OCI-LY3 (cell line): ENCODE measurements around the gene RWDD4.
"Not testable (repeated sequence)": the region's sequence is repeated elsewhere in the genome, so short reads cannot be mapped to it uniquely, and the experiment has no call there.

Experiments
- H2AFZ ChIP-seq: fragments of 200-600, 300-600 bp; shearing (Covaris generic); 2 replicates; pipeline ENCODE4 v1.6.0; 2014; ENCODE audit warnings: antibody characterized with exemption, low read depth, low read length
- H3K27ac ChIP-seq: fragments of 200-600, 300-600 bp; sonication (generic); 2 replicates; pipeline ENCODE4 v1.5.1; 2014; ENCODE audit warnings: mild to moderate bottlenecking, low read length, moderate library complexity, mixed read lengths
- H3K27me3 ChIP-seq: fragments of 200-600, 300-600 bp; sonication (generic); 2 replicates; pipeline ENCODE4 v1.6.1; 2014; ENCODE audit warnings: low read depth, low read length, mixed read lengths
- H3K36me3 ChIP-seq: fragments of 200-600, 300-600 bp; sonication (generic); replicated peaks from 2 replicates; pipeline ENCODE3; 2014; ENCODE audit warnings: low read depth, low read length, mixed read lengths
- H3K4me1 ChIP-seq: fragments of 300-600, 200-600 bp; sonication (generic); 2 replicates; pipeline ENCODE4 v1.6.1; 2014; ENCODE audit warnings: low read length, mixed read lengths
- H3K4me2 ChIP-seq: fragments of 200-600, 300-600 bp; sonication (generic); 2 replicates; pipeline ENCODE4 v1.6.1; 2014; ENCODE audit warnings: low read length, mixed read lengths
- H3K4me3 ChIP-seq: fragments of 300-600, 200-600 bp; sonication (generic); 2 replicates; pipeline ENCODE4 v1.5.1; 2014; ENCODE audit warnings: antibody characterized with exemption, mild to moderate bottlenecking, low read length, moderate library complexity
- H3K79me2 ChIP-seq: fragments of 300-600, 200-600 bp; shearing (Covaris generic); 2 replicates; pipeline ENCODE4 v1.6.1; 2014; ENCODE audit warnings: mild to moderate bottlenecking, low read length, mixed read lengths
- H3K9ac ChIP-seq: fragments of 300-600, 200-600 bp; shearing (Covaris generic); 2 replicates; pipeline ENCODE4 v1.6.0; 2014; ENCODE audit warnings: mild to moderate bottlenecking, low read length, moderate library complexity
- H3K9me3 ChIP-seq: fragments of 200-600, 300-600 bp; shearing (Covaris generic); 2 replicates; pipeline ENCODE4 v1.6.1; 2014; ENCODE audit warnings: low read length, mixed read lengths; ENCODE audit not compliant: insufficient read depth
- H4K20me1 ChIP-seq: fragments of 200-600, 300-600 bp; sonication (generic); 2 replicates; pipeline ENCODE4 v1.6.1; 2016; ENCODE audit warnings: low read length, mixed read lengths; ENCODE audit not compliant: insufficient read depth
- CTCF ChIP-seq: fragments of 200-600, 300-600 bp; sonication (generic); IDR thresholded peaks from 2 replicates; pipeline ENCODE4 v1.5.1; 2014; ENCODE audit warnings: antibody characterized with exemption, low read length, low read depth
- EZH2phosphoT487 ChIP-seq: fragments of 200-600 bp; shearing (Covaris generic); IDR thresholded peaks from 2 replicates; pipeline ENCODE4 v1.6.1; 2018; ENCODE audit warnings: antibody characterized with exemption, mixed run types, low read depth

The RWDD4 gene

GRCh38 chr4:183627979-183628588 lies 30.9 kb downstream of the RWDD4 start:
- TF ChIP-seq EZH2phosphoT487 (no peak), CTCF (no peak)
- Histone ChIP-seq H3K27ac (no peak overlapping the region), H3K9me3 (no peaks in the 10 kb centered on the region), H3K9ac (no peak overlapping the region), H4K20me1 (no peaks in the 10 kb centered on the region), H3K36me3 (no peaks in the 10 kb centered on the region), H3K27me3 (no peaks in the 10 kb centered on the region), H3K79me2 (no peaks in the 10 kb centered on the region), H2AFZ (no peak overlapping the region), H3K4me3 (no peak overlapping the region), H3K4me2 (no peak overlapping the region), H3K4me1 (no peaks in the 10 kb centered on the region)

- H3K9ac ChIP-seq, H3K27ac ChIP-seq: not testable (repeated sequence)
These were observed 31.7 kb downstream of the RWDD4 start for GRCh38 chr4:183627286-183627685.

GRCh38 chr4:183626168-183626567 lies 32.8 kb downstream of the RWDD4 start:
- TF ChIP-seq EZH2phosphoT487 (no peak), CTCF (no peak)
- H3K9ac ChIP-seq: no peak overlapping the region
- no peaks in the 10 kb centered on the region for H4K20me1 ChIP-seq
- no peak overlapping the region for H2AFZ ChIP-seq
- H3K9me3 ChIP-seq: no peaks in the 10 kb centered on the region
- no peaks in the 10 kb centered on the region for H3K27me3 ChIP-seq
- no peak overlapping the region for H3K27ac ChIP-seq
- H3K36me3 ChIP-seq: no peaks in the 10 kb centered on the region
- no peaks in the 10 kb centered on the region for H3K79me2 ChIP-seq
- H3K4me3 ChIP-seq: no peak overlapping the region
- no peaks in the 10 kb centered on the region for H3K4me1 ChIP-seq
- H3K4me2 ChIP-seq: no peak overlapping the region

More at GRCh38 chr4:183627286-183627685, 31.7 kb downstream of the RWDD4 start:
- H3K9me3 ChIP-seq, H3K79me2 ChIP-seq, H4K20me1 ChIP-seq, H3K4me3 ChIP-seq, H2AFZ ChIP-seq, H3K4me2 ChIP-seq, H3K36me3 ChIP-seq, H3K4me1 ChIP-seq, H3K27me3 ChIP-seq: not testable (repeated sequence)

- H3K4me1 ChIP-seq: no peaks in the 10 kb centered on the region
- no peak overlapping the region for H3K4me2 ChIP-seq
- H3K4me3 ChIP-seq: no peak overlapping the region
- no peak for TF ChIP-seq EZH2phosphoT487
- no peak for TF ChIP-seq CTCF
- H3K79me2 ChIP-seq: no peaks in the 10 kb centered on the region
- no peaks in the 10 kb centered on the region for H3K27me3 ChIP-seq
- no peak overlapping the region for H2AFZ ChIP-seq
- H3K9me3 ChIP-seq: no peaks in the 10 kb centered on the region
- H3K27ac ChIP-seq: no peak overlapping the region
- no peaks in the 10 kb centered on the region for H3K36me3 ChIP-seq
- H4K20me1 ChIP-seq: no peaks in the 10 kb centered on the region
- no peak overlapping the region for H3K9ac ChIP-seq
These were observed 34.4 kb downstream of the RWDD4 start for GRCh38 chr4:183624548-183624947.

- Histone ChIP-seq H3K27me3 (no peaks in the 10 kb centered on the region), H3K4me2 (no peak overlapping the region), H3K79me2 (no peaks in the 10 kb centered on the region)
These were observed 37.1 kb downstream of the RWDD4 start for GRCh38 chr4:183621875-183622274.

More at GRCh38 chr4:183621875-183622274, 37.1 kb downstream of the RWDD4 start:
- no peaks in the 10 kb centered on the region for H3K36me3 ChIP-seq
- no peak overlapping the region for H3K4me3 ChIP-seq
- H4K20me1 ChIP-seq: no peaks in the 10 kb centered on the region
- TF ChIP-seq CTCF (no peak), EZH2phosphoT487 (no peak)
- H3K9me3 ChIP-seq: no peaks in the 10 kb centered on the region
- no peak overlapping the region for H2AFZ ChIP-seq
- H3K4me1 ChIP-seq: no peaks in the 10 kb centered on the region
- no peak overlapping the region for H3K27ac ChIP-seq
- H3K9ac ChIP-seq: no peak overlapping the region
